Measurements from ENCODE around the gene SLC51B. TPM values are rescaled to one million over a fixed set of nuclear protein-coding genes. Genes with fewer than 3 reads are reported as not detected.
"Not testable (repeated sequence)": the region's sequence is repeated elsewhere in the genome, so short reads cannot be mapped to it uniquely, and the experiment has no call there.

The SLC51B gene
- total and polyA plus RNA-seq, 2 of the 4 experiments (the other 2 are of a cell fraction) = not detected

- H3K27me3 ChIP-seq (ENCODE audit: control insufficient read depth, insufficient read depth, low read length) = peaks cover 17% of the 10 kb centered on the region
- H4K91ac ChIP-seq (ENCODE audit: insufficient read depth, low read depth, low read length); intact Hi-C loops (cut with micrococcal nuclease); H2AFZ ChIP-seq (replicated peaks; ENCODE audit: low read length, poor library complexity); BruUV-seq (replicated peaks); H4K20me1 ChIP-seq (ENCODE audit: insufficient read depth, low read length); H2BK15ac ChIP-seq (ENCODE audit: low read depth, low read length); H2BK120ac ChIP-seq (ENCODE audit: low read depth, low read length); H3K56ac ChIP-seq (ENCODE audit: extremely low read depth, insufficient read depth, low read length); H2AK5ac ChIP-seq (ENCODE audit: low read depth, low read length); dilution Hi-C loops (cut with HindIII; ENCODE audit: low sequenced_read_pairs, unreplicated experiment); H3K27ac ChIP-seq (ENCODE audit: insufficient read depth, low read length); H4K8ac ChIP-seq (ENCODE audit: low read depth in 2 of 2, low read length in 2 of 2); H3K36me3 ChIP-seq (ENCODE audit: control insufficient read depth, insufficient read depth, low read length); H3K4me3 ChIP-seq (ENCODE audit: insufficient read depth, low read depth, low read length); H3K9me3 ChIP-seq (ENCODE audit: control insufficient read depth, insufficient read depth, low read length); H3K9ac ChIP-seq (ENCODE audit: low read depth, low read length); H2BK20ac ChIP-seq (ENCODE audit: low read depth, low read length); POLR2A ChIA-PET (ENCODE audit: unreplicated experiment); H2AK9ac ChIP-seq (replicated peaks; ENCODE audit: low read depth, low read length, poor library complexity); H4K5ac ChIP-seq (ENCODE audit: low read depth, low read length); ATAC-seq (ENCODE audit: low read depth); DNase-seq; H3K4ac ChIP-seq (ENCODE audit: low read depth, low read length); H3K4me2 ChIP-seq (ENCODE audit: low read depth, low read length); H3K14ac ChIP-seq (replicated peaks; ENCODE audit: low read depth, low read length); in situ Hi-C loops (cut with MboI; ENCODE audit: low sequenced_read_pairs); H3K18ac ChIP-seq (ENCODE audit: low read depth, low read length); H3K23ac ChIP-seq (ENCODE audit: low read depth, low read length); H3K79me1 ChIP-seq (ENCODE audit: low read depth in 1 of 2, low read length in 2 of 2); H2BK5ac ChIP-seq (ENCODE audit: low read depth, low read length, poor library complexity, severe bottlenecking): not testable (repeated sequence)
- peaks cover 23% of the 10 kb centered on the region for H3K4me1 ChIP-seq (ENCODE audit: control insufficient read depth, insufficient read depth, low read length)
- peaks cover 22% of the 10 kb centered on the region for H3K9me1 ChIP-seq (ENCODE audit: insufficient read depth, low read length)
- WGBS, 2 experiments (ENCODE audit: extremely low coverage in 2 of 2, insufficient read length in 1 of 2) = no CpG with 5 or more reads among the region's 22 CpGs
- CTCF ChIA-PET = interaction anchor here (0.7 kb wide), 1 partner anchor 8 kb away, joined by 3 read pairs; no protein-coding TSS in a partner anchor
Observed at GRCh38 chr15:65074946-65075345, 29.8 kb downstream of the SLC51B start.

DNA sequence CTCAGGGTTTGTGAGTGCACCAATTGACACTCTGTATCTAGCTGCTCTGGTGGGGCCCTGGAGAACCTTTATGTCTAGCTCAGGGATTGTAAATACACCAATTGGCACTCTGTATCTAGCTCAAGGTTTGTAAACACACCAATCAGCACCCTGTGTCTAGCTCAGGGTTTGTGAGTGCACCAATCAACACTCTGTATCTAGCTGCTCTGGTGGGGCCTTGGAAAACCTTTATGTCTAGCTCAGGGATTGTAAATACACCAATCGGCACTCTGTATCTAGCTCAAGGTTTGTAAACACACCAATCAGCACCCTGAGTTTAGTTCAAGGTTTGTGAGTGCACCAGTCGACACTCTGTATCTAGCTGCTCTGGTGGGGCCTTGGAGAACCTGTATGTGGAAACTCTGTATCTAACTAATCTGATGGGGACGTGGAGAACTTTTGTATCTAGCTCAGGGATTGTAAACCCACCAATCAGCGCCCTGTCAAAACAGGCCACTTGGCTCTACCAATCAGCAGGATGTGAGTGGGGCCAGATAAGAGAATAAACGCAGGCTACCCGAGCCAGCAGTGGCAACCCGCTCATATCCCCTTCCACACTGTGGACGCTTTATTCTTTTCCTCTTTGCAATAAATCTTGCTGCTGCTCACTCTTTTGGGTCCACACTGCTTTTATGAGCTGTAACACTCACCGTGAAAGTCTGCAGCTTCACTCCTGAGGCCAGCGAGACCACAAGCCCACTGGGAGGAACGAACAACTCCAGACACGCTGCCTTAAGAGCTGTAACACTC, 30.6 kb downstream of the SLC51B start:
- POLR2A ChIA-PET (ENCODE audit: unreplicated experiment); H3K14ac ChIP-seq (replicated peaks; ENCODE audit: low read depth, low read length); ATAC-seq (ENCODE audit: low read depth); intact Hi-C loops (cut with micrococcal nuclease); dilution Hi-C loops (cut with HindIII; ENCODE audit: low sequenced_read_pairs, unreplicated experiment); H2AK9ac ChIP-seq (replicated peaks; ENCODE audit: low read depth, low read length, poor library complexity); H3K56ac ChIP-seq (ENCODE audit: extremely low read depth, insufficient read depth, low read length); H4K91ac ChIP-seq (ENCODE audit: insufficient read depth, low read depth, low read length); H3K4me2 ChIP-seq (ENCODE audit: low read depth, low read length); H4K8ac ChIP-seq (ENCODE audit: low read depth in 2 of 2, low read length in 2 of 2); H3K4me3 ChIP-seq (ENCODE audit: insufficient read depth, low read depth, low read length); H3K27ac ChIP-seq (ENCODE audit: insufficient read depth, low read length); BruUV-seq (replicated peaks); H2BK15ac ChIP-seq (ENCODE audit: low read depth, low read length); H4K20me1 ChIP-seq (ENCODE audit: insufficient read depth, low read length); H3K79me1 ChIP-seq (ENCODE audit: low read depth in 1 of 2, low read length in 2 of 2); H3K36me3 ChIP-seq (ENCODE audit: control insufficient read depth, insufficient read depth, low read length); H4K5ac ChIP-seq (ENCODE audit: low read depth, low read length); H2BK120ac ChIP-seq (ENCODE audit: low read depth, low read length); DNase-seq; H3K18ac ChIP-seq (ENCODE audit: low read depth, low read length); H3K4ac ChIP-seq (ENCODE audit: low read depth, low read length); H3K23ac ChIP-seq (ENCODE audit: low read depth, low read length); H2BK5ac ChIP-seq (ENCODE audit: low read depth, low read length, poor library complexity, severe bottlenecking); H2AFZ ChIP-seq (replicated peaks; ENCODE audit: low read length, poor library complexity); H2AK5ac ChIP-seq (ENCODE audit: low read depth, low read length); CTCF ChIA-PET; H3K9ac ChIP-seq (ENCODE audit: low read depth, low read length); in situ Hi-C loops (cut with MboI; ENCODE audit: low sequenced_read_pairs); H2BK20ac ChIP-seq (ENCODE audit: low read depth, low read length); H3K9me3 ChIP-seq (ENCODE audit: control insufficient read depth, insufficient read depth, low read length): not testable (repeated sequence)
- Histone ChIP-seq H3K4me1 (ENCODE audit: control insufficient read depth, insufficient read depth, low read length) (peaks cover 14% of the 10 kb centered on the region), H3K9me1 (ENCODE audit: insufficient read depth, low read length) (peaks cover 14% of the 10 kb centered on the region; the same call in 1 of the 2 replicates), H3K27me3 (ENCODE audit: control insufficient read depth, insufficient read depth, low read length) (peaks cover 19% of the 10 kb centered on the region)
- 94% methylated on average over 2 of the region's 12 CpGs; no CpG with 5 or more reads in 1 of the 2 experiments for WGBS, 2 experiments (ENCODE audit: extremely low coverage in 2 of 2, insufficient read length in 1 of 2)

Data from IMR-90 (cell line).